ENCODE measurements around the gene WFIKKN1.

The WFIKKN1 gene

DNA sequence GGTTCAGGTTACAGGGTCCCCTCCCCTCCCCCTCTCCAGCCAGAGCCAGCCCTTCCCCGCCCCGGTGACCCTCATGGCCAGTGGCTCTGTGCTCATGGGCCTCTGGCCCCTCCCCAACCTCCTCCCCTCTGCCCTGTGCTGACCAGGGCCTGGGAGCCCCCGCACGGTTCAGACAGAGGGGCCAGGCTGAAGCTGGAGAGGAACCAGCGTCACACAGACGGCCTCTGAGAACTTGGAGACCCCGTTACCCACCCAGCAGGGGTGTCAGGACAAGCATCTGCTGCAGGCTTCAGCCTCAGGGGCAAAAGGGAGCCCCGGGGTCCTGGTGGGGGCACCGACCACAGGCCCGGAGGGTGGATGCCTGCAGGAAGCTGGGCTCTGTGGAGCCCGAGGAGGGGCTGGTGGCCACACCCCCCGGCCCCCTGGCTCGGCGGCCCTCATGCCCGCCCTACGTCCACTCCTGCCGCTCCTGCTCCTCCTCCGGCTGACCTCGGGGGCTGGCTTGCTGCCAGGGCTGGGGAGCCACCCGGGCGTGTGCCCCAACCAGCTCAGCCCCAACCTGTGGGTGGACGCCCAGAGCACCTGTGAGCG, at the start of gene WFIKKN1:
WFIKKN1 (plus strand) TSS at position 171 of the 591 bp plus-strand sequence; CDS start at position 440, 269 bp downstream.
- DNase-seq, result no peak

DNA sequence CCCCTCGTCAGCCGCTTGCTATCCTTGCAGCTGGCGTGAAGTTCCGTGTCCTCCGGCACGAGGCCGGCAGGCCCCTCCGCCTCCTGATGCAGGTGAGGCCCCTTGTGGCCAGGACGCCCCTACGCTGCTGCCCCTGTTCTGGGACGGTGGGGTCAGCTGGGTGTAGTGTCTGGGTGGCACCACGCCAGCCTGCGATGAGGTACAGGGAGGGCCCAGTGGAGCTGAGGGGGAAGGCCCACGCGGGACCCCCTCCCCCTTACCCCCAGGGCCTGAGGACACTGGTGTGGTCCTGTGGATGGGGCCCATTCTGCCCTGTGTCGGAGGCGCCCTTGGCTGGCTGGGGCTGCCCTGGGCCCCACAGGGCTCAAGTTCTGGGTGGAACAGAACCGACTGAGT, 48.6 kb upstream of the WFIKKN1 start:
- DNase-seq, result no peak

GRCh38 chr16:582614-583331, 48.0 kb upstream of the WFIKKN1 start:
- no peak for DNase-seq

GRCh38 chr16:583470-583814, 47.3 kb upstream of the WFIKKN1 start:
- no peak for DNase-seq

- DNase-seq, result no peak
Measured at GRCh38 chr16:583815-584591, 46.8 kb upstream of the WFIKKN1 start.

DNA sequence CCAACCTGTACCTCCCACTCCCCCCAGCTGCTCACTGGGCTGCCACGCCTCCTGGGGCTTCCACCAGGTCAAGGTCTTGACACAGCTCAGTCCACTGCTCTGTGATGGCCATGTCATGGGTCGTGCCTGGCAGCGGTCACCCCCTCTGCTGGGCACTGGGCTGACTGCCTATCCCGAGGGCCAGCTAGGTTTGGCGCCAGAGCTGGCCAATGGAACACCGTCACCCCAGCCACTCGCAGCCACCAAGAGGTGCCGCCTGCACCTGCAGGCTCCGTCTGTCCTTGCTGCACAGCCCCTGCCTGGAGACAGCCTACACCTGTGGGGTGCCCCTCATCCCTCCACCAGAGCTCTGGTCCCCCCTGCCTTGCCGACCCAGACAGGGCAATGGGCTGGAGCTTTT, 45.4 kb upstream of the WFIKKN1 start:
- no peak for DNase-seq

GRCh38 chr16:586047-586644, 44.6 kb upstream of the WFIKKN1 start:
- no peak for DNase-seq

DNA sequence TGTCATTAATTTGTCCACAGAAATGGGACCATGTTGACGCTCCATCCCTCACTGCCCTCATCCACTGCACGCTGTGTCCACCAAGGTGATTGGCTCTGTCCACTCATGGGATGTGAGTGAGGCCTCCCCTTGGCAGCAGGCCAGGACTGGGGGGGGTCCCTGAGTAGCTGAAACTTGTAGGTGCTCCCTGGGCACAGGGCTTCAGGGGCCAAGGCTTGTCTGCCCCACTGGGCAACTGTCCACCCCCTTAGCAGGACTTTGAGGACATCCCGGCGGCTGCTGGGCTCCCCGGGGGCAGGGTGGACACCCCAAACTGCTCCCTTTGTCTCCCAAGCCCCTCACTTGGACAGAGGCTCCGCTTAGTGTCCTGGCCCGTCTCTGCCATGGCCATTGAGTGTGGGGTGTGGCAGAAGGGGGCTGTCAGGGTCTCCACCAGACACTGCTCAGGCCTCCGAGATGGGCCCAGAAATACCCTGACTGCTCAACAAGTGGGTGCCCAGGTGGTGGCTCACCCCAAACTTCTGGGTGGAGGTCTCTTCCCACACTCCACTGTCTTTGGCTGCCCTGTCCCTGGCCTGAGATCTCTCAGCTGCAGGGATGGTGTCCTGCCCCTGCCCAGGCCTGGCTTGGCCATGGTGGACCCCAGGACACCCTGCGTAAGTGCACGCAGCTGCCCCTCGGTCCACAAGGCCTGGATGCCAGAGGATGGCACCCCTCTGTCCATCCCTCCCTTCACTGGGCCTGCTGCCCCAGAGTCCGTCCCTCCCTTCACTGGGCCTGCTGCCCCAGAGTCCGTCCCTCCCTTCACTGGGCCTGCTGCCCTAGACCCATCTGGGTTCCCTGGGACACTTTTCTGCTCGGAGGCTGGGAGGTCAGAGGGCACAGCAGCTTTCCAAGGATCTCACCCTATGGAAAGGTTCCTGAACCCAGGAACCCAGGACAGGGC, 43.9 kb upstream of the WFIKKN1 start:
- no peak for DNase-seq

DNA sequence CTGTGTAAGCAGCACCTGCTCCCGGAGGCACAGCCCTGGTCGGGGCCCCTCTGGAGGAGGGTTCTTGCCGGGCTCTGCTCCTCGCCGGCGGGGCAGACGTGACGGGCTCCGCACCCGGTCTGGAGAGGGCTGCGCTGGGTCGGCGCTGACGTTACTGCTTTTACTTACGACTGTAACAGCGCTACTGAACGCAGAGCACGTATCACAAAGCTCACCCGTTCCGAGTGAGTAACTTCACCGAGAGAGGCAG, 42.2 kb upstream of the WFIKKN1 start:
- peak; percentile 74 for DNase-seq

DNA sequence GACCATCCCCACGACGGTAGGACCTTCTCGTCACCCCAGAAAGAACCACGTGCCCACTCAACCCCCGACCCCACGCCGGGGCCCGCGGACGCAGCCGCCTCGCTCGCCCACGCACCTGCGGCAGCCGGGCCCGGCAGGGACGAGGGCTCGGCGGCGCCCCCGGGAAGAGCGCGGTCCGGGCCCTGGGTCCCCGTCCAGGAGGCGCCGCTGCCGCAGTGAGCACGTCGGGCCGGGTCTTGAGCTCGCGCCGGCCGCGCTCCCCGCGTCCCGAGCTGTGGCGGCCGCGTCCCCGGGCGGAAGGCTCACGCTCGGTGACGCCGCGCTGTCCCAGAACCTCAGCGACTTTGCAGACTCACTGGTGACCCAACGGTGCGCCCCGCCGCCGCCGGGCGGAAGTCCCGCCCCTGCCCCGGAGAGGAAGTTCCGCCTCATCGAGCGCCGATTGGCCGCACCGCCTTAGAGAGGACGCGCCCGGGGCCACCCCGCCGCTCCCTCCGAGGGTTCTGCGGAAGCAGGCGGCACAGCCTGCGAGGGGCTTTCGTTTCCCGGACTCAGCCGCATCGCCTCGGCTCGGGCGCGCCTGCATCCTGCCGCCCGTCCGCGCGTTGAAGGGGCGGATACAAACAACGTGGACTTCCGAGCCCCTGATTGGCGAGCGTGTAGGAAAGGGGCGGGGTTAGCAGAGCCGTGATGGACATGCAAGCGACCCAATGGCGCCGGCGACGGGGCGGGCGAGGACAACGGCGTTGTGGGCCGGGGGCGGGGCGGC, 41.7 kb upstream of the WFIKKN1 start:
- DNase-seq, result peak; percentile 98

GRCh38 chr16:589658-590187, 41.1 kb upstream of the WFIKKN1 start, which contains the start of gene RAB40C:
Gene RAB40C (plus strand): TSS chr16:590066. CDS start chr16:590292, 226 bp downstream.
- peak; percentile 99 for DNase-seq

GRCh38 chr16:590188-590814, 40.5 kb upstream of the WFIKKN1 start:
- DNase-seq, result no peak

DNA sequence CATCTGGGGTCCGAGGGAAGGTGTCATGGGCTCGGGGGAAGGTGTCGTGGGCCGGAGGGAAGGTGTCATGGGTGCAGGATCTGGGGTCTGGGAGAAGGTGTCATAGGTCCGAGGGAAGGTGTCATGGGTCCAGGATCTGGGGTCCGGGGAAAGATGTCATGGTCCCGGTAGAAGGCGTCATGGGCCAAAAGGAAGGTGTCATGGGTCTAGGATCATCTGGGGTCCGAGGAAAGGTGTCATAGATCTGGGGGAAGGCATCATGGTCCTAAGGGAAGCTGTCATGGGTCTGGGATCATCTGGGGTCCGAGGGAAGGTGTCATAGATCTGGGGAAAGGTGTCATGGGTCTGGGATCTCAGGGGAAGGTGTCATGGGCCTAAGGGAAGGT, 40.0 kb upstream of the WFIKKN1 start:
- DNase-seq, result no peak

DNA sequence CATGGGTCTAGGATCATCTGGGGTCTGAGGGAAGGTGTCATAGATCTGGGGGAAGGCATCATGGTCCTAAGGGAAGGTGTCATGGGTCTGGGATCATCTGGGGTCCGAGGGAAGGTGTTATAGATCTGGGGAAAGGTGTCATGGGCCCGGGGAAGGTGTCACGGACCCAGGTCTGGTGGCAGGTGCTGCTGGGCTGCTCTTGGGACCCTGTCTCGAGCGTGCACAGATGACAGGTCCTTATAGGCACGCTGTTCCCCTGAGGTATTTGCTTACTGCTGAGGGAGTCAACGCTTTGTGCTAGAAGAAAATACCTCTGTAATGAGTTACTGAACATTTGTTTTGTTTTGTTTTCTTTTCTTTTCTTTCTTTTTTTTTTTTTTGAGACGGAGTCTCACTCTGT, 39.6 kb upstream of the WFIKKN1 start:
- no peak for DNase-seq

DNA sequence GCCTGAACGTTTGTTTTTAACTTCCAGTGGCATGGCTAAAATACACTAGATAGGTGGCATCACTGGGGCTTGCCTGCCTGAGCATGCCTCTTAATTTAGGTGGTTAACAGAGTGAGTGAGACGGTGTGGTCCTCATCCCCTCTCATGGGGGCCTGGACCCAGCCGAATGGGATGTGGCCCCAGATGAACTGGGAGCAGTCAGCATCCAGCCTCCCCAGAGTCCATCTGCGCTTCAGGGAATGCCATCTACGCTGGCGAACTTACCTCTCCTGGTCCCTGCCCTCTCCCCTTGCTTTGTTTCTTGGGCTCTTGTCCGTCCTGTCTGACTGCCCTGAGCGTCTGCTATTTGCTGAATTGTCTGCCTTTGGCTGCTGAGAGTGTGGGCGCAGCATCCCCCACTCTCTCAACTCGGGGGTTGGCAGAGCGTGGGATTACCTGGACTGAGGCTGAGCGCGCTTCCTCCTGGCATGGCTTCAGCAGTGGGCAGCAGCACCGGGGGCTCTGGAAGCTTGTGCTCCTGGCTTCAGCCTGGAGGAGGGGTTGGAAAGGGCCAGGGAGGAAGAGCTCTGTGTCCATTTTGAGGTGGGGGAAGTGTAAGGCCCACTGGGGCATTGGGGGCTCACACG, 38.8 kb upstream of the WFIKKN1 start:
- DNase-seq, result no peak

DNA sequence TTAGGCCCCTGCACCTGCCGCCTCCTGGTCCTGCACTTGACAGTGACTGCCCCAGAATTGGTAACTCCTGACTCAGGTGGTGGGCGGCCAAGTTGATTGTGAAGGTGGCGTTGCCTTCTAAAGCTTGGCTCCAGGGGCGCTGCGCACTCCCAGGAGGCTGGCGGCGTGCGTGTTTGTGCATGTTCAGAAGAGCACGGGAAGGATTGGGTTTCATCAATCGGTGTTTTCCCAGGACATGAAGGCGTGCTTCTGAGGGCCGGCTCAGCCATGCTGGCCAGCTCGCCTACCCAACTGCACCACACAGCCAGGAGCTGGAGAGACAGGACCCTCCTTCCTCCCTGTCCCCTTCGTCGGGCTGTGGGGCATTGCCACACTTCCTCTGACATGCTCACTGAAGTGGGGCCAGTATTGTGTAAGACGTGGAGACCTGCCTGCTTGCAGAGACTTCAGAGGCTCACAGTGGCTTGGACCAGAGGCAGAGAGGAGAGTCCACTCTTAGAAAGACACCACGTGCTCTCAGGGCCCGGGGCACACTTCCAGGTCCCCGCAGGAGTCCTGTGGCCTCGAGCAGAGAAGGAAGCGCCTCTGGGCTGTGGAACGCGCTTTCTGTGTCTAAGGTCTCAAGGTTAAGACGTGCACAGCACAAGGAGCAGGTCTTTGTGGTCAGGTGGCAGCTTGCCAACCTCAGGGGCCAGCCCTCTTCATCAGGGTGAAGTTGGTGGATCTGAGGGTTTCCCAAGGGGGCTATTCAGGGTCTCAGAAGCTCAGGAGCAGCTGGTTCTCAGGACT, 38.1 kb upstream of the WFIKKN1 start:
- DNase-seq, result no peak

- DNase-seq, result no peak
Measured at GRCh38 chr16:593406-593805, 37.4 kb upstream of the WFIKKN1 start.

- no peak for DNase-seq
Measured at GRCh38 chr16:593807-594206, 37.0 kb upstream of the WFIKKN1 start.

DNA sequence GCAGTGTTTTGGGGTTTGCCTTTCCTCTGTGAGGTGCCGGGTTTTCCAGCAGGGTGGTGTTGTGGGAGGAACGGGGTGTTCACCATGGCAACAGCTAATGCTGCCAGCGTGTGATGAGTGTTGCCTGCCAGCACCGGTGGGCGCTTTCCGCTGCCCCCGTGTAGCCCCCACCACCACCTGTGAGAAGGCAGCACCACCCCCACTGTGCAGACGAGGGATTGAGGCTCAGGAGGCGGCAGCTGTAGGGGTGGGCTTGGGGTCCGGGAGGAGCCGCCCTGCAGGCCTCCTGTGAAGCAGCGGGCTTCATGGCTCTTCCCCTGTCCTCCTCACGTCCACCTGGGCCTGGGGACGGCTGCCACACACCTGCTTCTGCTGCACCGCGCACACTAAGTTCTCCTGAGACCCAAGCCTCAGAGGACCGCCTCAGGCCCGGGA, 35.7 kb upstream of the WFIKKN1 start:
- no peak for DNase-seq
